ENCODE measurements around the gene C11orf86.

DNA sequence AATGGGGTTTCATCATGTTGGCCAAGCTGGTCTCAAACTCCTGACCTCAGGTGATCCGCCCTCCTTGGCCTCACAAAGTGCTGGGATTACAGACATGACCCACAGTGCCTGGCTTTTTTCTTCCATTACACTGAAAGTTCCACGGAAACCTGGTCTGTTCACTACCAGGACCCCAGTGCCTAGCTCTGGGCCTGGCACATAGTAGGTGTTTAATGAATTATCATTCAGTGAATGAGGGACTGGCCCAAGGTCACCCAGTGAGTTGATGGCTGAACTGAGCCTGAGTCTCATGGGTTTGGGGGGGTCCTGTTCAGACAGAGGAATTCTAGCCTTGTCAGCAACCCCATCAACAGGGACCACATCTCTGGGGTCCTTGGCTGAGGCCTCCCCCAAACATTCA is 3.1 kb downstream of the C11orf86 start:
- no peak for TF ChIP-seq POLR2AphosphoS5 (IDR thresholded peaks at IDR 0.05; ENCODE audit: low read depth, low read length)
- no peak for TF ChIP-seq POLR2A (IDR thresholded peaks at IDR 0.05; ENCODE audit: low read depth, low read length)
- TF ChIP-seq TAF1 (IDR thresholded peaks at IDR 0.05; ENCODE audit: borderline replicate concordance, low read depth, low read length), result no peak
